ENCODE measurements around the gene PGC.
A peak's percentile ranks its signal among the peaks of the same experiment; 100 is the strongest.

The PGC gene

DNA sequence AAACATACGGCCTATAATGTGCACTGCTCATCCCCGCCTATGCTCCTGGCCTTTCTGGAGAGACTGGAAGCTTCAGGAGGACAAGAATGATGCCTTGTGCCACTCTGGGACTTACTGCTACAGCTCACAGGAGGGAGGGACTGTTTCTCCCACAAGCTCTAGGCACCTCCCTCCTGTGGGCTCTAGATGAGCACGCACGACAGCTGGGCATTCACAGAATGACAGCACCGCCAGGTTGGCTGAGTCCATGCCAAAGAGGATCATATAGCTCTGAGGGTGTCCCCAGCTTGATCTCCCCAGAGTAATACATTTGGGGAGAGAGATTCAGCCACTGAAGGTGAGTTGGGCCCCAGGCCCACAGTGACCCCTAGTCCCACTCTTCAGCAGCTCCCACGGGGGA is 10.1 kb upstream of the PGC start:
- H3K27ac ChIP-seq (ENCODE audit: low read length): no peak overlapping the region
- H3K4me1 ChIP-seq (ENCODE audit: insufficient read depth, low read length): no peaks in the 10 kb centered on the region
- no peak for ATAC-seq (ENCODE audit: insufficient read depth, low read depth)
- DNase-seq: no peak
- H3K4me2 ChIP-seq (ENCODE audit: insufficient read depth, low read length): no peak overlapping the region
- no peaks in the 10 kb centered on the region for H3K79me2 ChIP-seq (ENCODE audit: insufficient read depth, low read length)
- H3K4me3 ChIP-seq (ENCODE audit: low read depth in 1 of 2, low read length in 2 of 2): no peak overlapping the region
- H3K9me3 ChIP-seq (ENCODE audit: insufficient read depth, low read length, severe bottlenecking): no peaks in the 10 kb centered on the region
- no peak overlapping the region for H3K9ac ChIP-seq (ENCODE audit: low read depth, low read length)
- peaks cover 2% of the 10 kb centered on the region for H3K27me3 ChIP-seq (ENCODE audit: insufficient read depth, low read length, poor library complexity)
- no peaks in the 10 kb centered on the region for H4K20me1 ChIP-seq (ENCODE audit: insufficient read depth, low read length)
- no peak for TF ChIP-seq EZH2 (IDR thresholded peaks at IDR 0.05; ENCODE audit: borderline replicate concordance, low read depth, low read length, severe bottlenecking)
- no peak for TF ChIP-seq CTCF (IDR thresholded peaks at IDR 0.05; ENCODE audit: borderline replicate concordance, extremely low read depth, low read length, poor library complexity, severe bottlenecking)
- H3K36me3 ChIP-seq (ENCODE audit: insufficient read depth, low read length): no peaks in the 10 kb centered on the region
- no peak overlapping the region; the same call in 1 of the 2 replicates for H2AFZ ChIP-seq (ENCODE audit: low read depth, low read length)

DNA sequence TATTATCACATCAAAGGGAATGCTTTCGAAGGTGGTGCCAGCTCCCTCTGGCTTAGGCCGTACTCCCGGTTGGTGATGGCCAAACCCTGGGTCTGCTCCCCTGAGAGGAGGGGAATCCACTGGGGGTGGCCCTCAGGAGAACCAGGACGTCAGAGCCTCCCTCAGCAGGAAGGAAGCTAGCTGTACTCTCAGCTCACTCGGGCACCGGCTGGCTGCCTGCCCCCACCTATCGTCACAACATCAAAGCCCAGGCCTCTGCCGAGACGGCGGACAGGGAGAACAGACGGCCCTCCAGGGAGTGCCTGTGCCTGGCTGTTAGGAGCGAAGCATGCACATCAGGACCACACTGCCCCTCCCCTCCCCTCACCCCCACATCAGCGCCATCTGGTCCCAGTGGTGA is 9.2 kb upstream of the PGC start:
- Histone ChIP-seq H3K79me2 (ENCODE audit: insufficient read depth, low read length) (no peaks in the 10 kb centered on the region), H3K27ac (ENCODE audit: low read length) (no peak overlapping the region), H3K9ac (ENCODE audit: low read depth, low read length) (no peak overlapping the region), H3K27me3 (ENCODE audit: insufficient read depth, low read length, poor library complexity) (peaks cover 2% of the 10 kb centered on the region), H3K4me2 (ENCODE audit: insufficient read depth, low read length) (no peak overlapping the region), H3K4me3 (ENCODE audit: low read depth in 1 of 2, low read length in 2 of 2) (no peak overlapping the region), H3K4me1 (ENCODE audit: insufficient read depth, low read length) (no peaks in the 10 kb centered on the region), H4K20me1 (ENCODE audit: insufficient read depth, low read length) (no peaks in the 10 kb centered on the region), H3K9me3 (ENCODE audit: insufficient read depth, low read length, severe bottlenecking) (no peaks in the 10 kb centered on the region), H2AFZ (ENCODE audit: low read depth, low read length) (no peak overlapping the region), H3K36me3 (ENCODE audit: insufficient read depth, low read length) (no peaks in the 10 kb centered on the region)
- ATAC-seq (ENCODE audit: insufficient read depth, low read depth) (peak; percentile 27; the same call in 1 of the 3 replicates), DNase-seq (no peak)
- TF ChIP-seq EZH2 (IDR thresholded peaks at IDR 0.05; ENCODE audit: borderline replicate concordance, low read depth, low read length, severe bottlenecking) (no peak), CTCF (IDR thresholded peaks at IDR 0.05; ENCODE audit: borderline replicate concordance, extremely low read depth, low read length, poor library complexity, severe bottlenecking) (no peak)

DNA sequence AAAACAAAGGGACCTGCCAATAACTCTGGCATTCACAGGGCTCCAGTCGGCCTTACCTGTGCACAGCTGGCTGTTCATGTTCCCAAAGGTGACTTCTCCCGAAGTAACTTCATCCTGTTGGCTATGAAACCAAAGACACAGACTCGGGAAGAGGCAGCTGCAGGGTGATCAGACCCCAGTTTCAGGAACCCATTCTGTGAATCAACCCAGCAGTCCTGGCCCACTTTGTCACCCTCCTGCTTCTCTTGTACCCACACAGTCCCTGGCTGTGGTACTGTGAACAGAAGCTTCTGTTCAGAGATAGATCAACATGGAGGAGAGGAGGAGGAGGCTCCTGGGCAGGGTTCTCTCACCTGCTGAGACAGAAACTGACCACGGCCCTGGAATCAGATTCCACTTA is 8.7 kb upstream of the PGC start:
- H2AFZ ChIP-seq (ENCODE audit: low read depth, low read length): no peak overlapping the region
- H3K9me3 ChIP-seq (ENCODE audit: insufficient read depth, low read length, severe bottlenecking): no peaks in the 10 kb centered on the region
- no peak overlapping the region for H3K9ac ChIP-seq (ENCODE audit: low read depth, low read length)
- H4K20me1 ChIP-seq (ENCODE audit: insufficient read depth, low read length): no peaks in the 10 kb centered on the region
- H3K4me3 ChIP-seq (ENCODE audit: low read depth in 1 of 2, low read length in 2 of 2): no peak overlapping the region
- no peak overlapping the region for H3K4me2 ChIP-seq (ENCODE audit: insufficient read depth, low read length)
- H3K79me2 ChIP-seq (ENCODE audit: insufficient read depth, low read length): no peaks in the 10 kb centered on the region
- ATAC-seq (ENCODE audit: insufficient read depth, low read depth): no peak
- no peaks in the 10 kb centered on the region for H3K4me1 ChIP-seq (ENCODE audit: insufficient read depth, low read length)
- H3K27ac ChIP-seq (ENCODE audit: low read length): no peak overlapping the region
- no peaks in the 10 kb centered on the region for H3K36me3 ChIP-seq (ENCODE audit: insufficient read depth, low read length)
- DNase-seq: no peak
- H3K27me3 ChIP-seq (ENCODE audit: insufficient read depth, low read length, poor library complexity): peaks cover 2% of the 10 kb centered on the region
- TF ChIP-seq EZH2 (IDR thresholded peaks at IDR 0.05; ENCODE audit: borderline replicate concordance, low read depth, low read length, severe bottlenecking) (no peak), CTCF (IDR thresholded peaks at IDR 0.05; ENCODE audit: borderline replicate concordance, extremely low read depth, low read length, poor library complexity, severe bottlenecking) (no peak)

GRCh38 chr6:41750374-41750773 is 3.2 kb upstream of the PGC start:
- DNase-seq (no peak), ATAC-seq (ENCODE audit: insufficient read depth, low read depth) (no peak)
- no peak overlapping the region for H3K4me3 ChIP-seq (ENCODE audit: low read depth in 1 of 2, low read length in 2 of 2)
- H3K27me3 ChIP-seq (ENCODE audit: insufficient read depth, low read length, poor library complexity): no peaks in the 10 kb centered on the region
- no peaks in the 10 kb centered on the region for H3K79me2 ChIP-seq (ENCODE audit: insufficient read depth, low read length)
- no peaks in the 10 kb centered on the region for H3K36me3 ChIP-seq (ENCODE audit: insufficient read depth, low read length)
- H3K9me3 ChIP-seq (ENCODE audit: insufficient read depth, low read length, severe bottlenecking): no peaks in the 10 kb centered on the region
- H3K4me1 ChIP-seq (ENCODE audit: insufficient read depth, low read length): no peaks in the 10 kb centered on the region
- H3K4me2 ChIP-seq (ENCODE audit: insufficient read depth, low read length): no peak overlapping the region
- H3K27ac ChIP-seq (ENCODE audit: low read length): no peak overlapping the region
- TF ChIP-seq EZH2 (IDR thresholded peaks at IDR 0.05; ENCODE audit: borderline replicate concordance, low read depth, low read length, severe bottlenecking) (no peak), CTCF (IDR thresholded peaks at IDR 0.05; ENCODE audit: borderline replicate concordance, extremely low read depth, low read length, poor library complexity, severe bottlenecking) (no peak)
- H3K9ac ChIP-seq (ENCODE audit: low read depth, low read length): no peak overlapping the region
- H4K20me1 ChIP-seq (ENCODE audit: insufficient read depth, low read length): no peaks in the 10 kb centered on the region
- H2AFZ ChIP-seq (ENCODE audit: low read depth, low read length): no peak overlapping the region
